Middle frontal gyrus (tissue), 1 donor: ENCODE measurements around the gene CPNE7.
"Not testable (repeated sequence)": the region's sequence is repeated elsewhere in the genome, so short reads cannot be mapped to it uniquely, and the experiment has no call there.

ENCODE experiments used
- DNase-seq: peaks from one replicate; pipeline ENCODE4 v3.0.0-alpha.2; 2015; ENCODE audit warnings: low spot score; ENCODE audit errors: extremely low spot score

The CPNE7 gene

DNA sequence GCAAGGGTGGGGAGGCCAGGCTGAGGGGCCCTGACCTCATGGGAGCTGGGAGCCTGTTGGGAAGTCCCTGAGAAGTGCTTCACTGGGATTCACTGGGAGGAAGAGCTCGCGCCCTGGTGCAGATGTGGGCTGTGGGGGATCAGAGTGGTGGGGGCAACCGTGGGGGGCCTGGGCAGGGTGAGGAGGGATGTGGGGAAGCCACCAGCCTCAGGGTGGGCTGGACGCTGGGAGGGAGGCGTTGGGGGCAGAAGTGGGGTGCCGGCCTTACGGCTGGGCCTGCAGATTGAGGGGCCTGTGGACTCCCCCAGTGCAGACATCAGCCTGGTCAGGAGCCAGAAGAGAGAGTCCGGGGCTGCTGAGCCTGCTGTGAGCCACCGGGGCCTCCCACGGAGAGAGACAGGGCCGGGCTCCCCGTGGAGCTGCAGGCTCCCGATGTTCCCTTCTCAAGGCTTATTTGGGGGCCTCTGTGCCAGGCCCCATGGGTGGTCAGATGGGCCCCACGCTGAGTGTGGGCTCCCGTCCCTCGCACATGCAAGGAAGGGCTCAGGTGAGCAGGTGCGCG is 45.7 kb downstream of the CPNE7 start:
- no peak for DNase-seq

- DNase-seq: no peak
These were observed 46.3 kb downstream of the CPNE7 start for GRCh38 chr16:89621698-89622409.

DNA sequence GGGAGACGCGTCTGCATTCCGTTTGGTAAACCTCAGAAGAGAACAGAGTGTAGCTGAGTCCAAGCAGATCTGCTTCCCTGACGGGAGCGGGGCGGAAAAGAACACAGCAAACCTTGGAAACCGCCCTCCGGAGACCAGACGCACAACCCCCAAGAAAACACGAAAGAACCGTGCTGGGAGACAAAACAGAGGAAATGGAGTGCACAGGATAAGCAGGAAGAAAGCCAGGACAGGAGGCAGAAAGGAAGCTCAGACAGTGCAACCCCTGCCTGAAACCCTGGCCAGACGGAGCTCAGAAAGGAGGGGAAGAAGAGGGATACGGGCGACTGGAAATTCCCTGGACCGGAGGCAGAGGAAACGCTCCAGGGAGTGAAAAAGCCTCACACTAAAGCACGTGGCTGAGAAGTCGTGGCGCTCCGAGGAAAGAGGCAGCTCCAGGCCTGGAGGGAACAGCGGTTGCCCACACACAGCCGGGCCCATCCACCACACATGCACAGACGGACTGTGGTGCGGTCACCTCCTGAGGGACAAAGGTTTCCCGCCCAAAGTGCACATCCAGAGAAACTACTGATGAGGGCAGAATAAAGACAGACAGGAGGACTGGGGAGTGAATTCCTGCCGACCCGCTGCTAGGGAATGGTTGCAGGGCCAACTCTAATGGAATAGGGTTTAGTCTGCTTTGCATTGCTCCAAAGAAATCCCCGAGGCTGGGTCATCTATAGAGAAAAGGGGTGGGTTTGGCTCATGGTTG is 48.1 kb downstream of the CPNE7 start:
- no peak for DNase-seq

GRCh38 chr16:89624777-89625761 is 49.5 kb downstream of the CPNE7 start:
- no peak for DNase-seq

GRCh38 chr16:89629827-89630610 is 54.5 kb downstream of the CPNE7 start:
- DNase-seq: no peak

DNA sequence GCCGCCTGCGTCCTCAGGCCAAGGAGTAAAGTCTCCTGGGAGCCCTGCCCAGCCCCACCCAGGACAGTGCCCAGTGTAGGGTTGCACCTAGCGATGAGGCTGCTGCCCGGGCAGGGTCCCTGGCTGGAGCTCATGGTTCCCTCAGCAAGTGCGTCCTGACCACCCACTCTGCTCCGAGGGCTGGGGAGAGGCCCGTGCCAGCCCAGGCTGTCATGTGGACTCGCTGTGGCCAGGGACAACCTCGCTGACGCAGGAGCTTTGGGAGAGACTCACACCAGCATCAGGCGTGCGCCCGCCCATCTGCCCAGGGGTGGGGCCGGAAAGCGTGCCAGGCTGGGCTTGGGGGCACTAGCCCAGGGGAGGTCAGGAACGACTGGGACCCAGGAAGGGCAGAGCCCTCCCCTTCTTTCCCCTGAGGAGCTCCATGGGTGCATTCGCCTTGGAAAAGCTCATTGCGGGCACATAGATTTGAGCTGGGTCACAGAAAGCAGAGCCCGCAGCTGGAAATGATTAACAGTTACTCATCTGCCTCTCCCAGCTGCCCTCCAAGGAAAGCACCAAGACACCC is 57.6 kb downstream of the CPNE7 start:
- DNase-seq: no peak

DNA sequence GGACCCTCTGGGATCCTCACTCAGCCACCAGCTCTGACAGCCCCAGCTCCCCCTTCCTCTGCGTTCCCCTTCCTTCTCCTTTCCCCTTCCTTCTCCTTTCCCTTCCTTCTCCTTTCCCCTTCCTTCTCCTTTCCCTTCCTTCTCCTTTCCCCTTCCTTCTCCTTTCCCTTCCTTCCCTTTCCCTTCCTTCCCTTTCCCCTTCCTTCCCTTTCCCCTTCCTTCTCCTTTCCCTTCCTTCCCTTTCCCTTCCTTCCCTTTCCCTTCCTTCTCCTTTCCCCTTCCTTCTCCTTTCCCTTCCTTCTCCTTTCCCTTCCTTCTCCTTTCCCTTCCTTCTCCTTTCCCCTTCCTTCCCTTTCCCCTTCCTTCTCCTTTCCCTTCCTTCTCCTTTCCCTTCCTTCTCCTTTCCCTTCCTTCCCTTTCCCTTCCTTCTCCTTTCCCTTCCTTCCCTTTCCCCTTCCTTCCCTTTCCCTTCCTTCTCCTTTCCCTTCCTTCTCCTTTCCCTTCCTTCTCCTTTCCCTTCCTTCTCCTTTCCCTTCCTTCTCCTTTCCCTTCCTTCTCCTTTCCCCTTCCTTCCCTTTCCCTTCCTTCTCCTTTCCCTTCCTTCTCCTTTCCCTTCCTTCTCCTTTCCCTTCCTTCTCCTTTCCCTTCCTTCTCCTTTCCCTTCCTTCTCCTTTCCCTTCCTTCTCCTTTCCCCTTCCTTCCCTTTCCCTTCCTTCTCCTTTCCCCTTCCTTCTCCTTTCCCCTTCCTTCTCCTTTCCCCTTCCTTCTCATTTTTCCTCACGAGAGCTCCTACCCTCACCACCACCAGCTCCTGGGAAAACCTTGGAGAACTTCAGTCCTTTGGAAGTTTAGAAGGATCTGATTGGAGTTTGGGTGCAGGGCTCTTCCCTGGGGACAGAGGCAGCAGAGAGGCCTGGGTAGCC is 59.2 kb downstream of the CPNE7 start:
- not testable (repeated sequence) for DNase-seq

DNA sequence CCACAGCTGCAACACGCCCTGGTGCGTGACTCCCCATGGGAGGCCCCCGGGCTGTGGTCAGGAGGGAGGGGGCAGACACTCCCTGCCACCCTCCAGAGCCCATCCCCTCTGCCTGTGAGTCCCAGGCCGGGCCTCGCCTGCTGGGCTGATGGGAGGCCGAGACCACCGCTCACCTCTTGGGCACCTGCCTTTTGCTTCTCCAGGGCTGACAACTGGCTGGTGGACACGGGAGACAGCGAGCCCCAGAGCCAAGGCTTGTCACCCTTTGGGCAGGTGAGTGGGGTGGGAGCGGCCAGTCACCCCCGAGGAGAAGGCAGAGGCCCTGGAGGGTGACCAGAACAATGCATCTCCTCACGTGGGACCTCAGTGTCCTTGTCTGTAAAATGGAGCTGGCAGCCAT is 61.1 kb downstream of the CPNE7 start:
- DNase-seq: no peak

- no peak for DNase-seq
These were observed 61.8 kb downstream of the CPNE7 start for GRCh38 chr16:89637379-89637778.

DNA sequence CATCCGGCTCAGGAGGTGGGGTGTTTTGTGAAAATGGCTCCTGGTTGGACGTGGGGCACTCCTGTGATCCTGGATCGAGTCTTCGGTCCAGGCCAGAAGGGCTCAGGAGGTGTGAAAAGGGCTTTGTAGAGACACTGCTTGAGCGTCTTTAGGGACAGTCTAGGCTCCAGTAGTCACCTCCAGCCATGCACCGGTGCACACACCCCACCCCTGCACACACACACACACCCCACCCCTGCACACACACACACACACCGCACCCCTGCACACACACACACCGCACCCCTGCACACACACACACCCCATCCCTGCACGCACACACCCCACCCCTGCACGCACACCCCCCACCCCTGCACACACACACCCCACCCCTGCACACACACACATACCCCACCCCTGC is 62.9 kb downstream of the CPNE7 start:
- DNase-seq: no peak

- no peak for DNase-seq
These were observed 63.8 kb downstream of the CPNE7 start for GRCh38 chr16:89639385-89639784.

- DNase-seq: no peak
These were observed 66.0 kb downstream of the CPNE7 start for GRCh38 chr16:89641458-89642119.

DNA sequence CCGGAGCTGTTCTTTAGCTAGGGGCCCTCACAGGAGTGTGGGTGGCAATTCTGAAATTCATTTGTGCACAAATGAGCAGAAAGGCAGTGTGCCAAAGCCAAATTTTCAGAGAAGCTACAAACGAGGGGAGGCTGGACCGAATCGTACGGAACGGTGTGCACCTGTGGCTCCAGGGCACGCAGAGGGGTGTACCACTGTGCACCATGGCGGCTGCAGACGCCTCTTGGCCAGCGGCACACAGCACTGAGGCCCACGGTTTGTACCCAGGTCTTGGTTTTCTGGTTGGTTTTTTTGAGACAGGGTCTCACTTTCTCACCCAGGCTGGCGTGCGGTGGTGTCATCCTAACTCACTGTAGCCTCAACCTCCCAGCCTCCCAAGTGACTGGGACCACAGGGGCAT is 67.0 kb downstream of the CPNE7 start:
- DNase-seq: no peak

DNA sequence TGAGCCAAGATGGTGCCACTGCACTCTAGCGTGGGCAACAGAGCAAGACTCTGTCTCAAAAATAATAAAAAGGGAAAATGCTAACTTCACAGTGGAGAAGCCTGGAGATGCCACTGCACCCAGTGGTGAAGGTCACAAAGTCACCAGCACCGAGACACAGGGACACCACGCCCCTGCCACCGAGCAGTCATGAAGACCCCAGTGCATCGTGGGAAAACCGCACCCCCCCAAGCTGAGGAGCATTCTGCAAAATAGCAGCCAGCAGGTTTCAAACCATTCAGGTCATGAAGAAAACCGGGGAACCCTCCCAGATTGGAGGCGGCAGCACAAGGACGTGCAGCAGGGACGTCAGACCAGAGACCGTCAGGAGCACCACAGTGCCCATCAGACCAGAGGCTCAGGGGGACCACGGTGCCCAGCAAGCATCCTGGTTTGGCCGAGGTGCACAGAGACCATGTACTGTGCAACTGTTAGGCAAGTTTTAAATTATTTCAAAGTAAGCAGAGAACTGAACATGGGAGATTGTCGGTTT is 68.3 kb downstream of the CPNE7 start:
- DNase-seq: no peak

- no peak for DNase-seq
These were observed 69.6 kb downstream of the CPNE7 start for GRCh38 chr16:89645122-89645521.

DNA sequence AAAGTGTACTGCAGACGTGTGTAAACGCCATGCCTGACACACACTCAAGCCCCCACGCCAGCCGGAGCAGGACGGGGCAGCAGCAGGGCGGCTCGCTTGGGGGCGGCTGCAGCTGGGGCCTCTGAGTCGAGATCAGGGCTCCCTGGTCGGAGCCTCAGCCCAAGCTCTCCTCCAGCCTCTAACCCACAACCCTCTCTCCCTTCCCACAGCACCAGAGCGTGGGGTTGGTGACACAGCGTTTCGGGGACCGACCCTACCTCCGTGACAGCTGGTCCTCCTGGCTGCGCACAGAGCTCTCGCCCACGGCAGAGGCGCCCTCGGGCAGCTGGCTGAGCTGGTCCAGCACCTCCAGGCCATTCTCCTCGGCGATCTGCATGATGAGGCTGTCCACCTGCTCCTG is 70.7 kb downstream of the CPNE7 start:
- DNase-seq: no peak
